Neuron (in vitro differentiated cells): ENCODE results near the gene SPX.
A peak's percentile ranks its signal among the peaks of the same experiment; 100 is the strongest.

Experiments used
- H2AFZ ChIP-seq: one replicate; pipeline ENCODE4 v1.6.1; 2013; ENCODE audit warnings: low read depth, mild to moderate bottlenecking, inconsistent platforms, low read length, moderate library complexity
- H3K27me3 ChIP-seq: one replicate; pipeline ENCODE4 v1.6.1; 2013; ENCODE audit warnings: low read length; ENCODE audit not compliant: insufficient read depth
- H3K36me3 ChIP-seq: one replicate; pipeline ENCODE4 v1.6.1; 2013; ENCODE audit warnings: low read length; ENCODE audit not compliant: insufficient read depth
- H3K4me1 ChIP-seq: one replicate; pipeline ENCODE4 v1.6.1; 2013; ENCODE audit warnings: low read length; ENCODE audit not compliant: insufficient read depth
- H3K4me3 ChIP-seq: 2 replicates; pipeline ENCODE4 v1.5.1; 2013; ENCODE audit warnings: mild to moderate bottlenecking, low read length, moderate library complexity
- H3K9me3 ChIP-seq: one replicate; pipeline ENCODE4 v1.6.1; 2013; ENCODE audit warnings: low read length

Gene SPX

GRCh38 chr12:21516281-21516680, 9.8 kb upstream of the SPX start:
- Histone ChIP-seq H3K4me1 (no peaks in the 10 kb centered on the region), H3K36me3 (peaks cover 47% of the 10 kb centered on the region), H3K27me3 (no peaks in the 10 kb centered on the region), H3K9me3 (no peaks in the 10 kb centered on the region), H3K4me3 (no peak overlapping the region), H2AFZ (no peak overlapping the region)

GRCh38 chr12:21518451-21518850, 7.6 kb upstream of the SPX start:
- no peak overlapping the region for H2AFZ ChIP-seq
- H3K27me3 ChIP-seq, result no peaks in the 10 kb centered on the region
- no peaks in the 10 kb centered on the region for H3K4me1 ChIP-seq
- no peaks in the 10 kb centered on the region for H3K9me3 ChIP-seq
- H3K4me3 ChIP-seq, result no peak overlapping the region
- H3K36me3 ChIP-seq, result peaks cover 30% of the 10 kb centered on the region

- peaks cover 2% of the 10 kb centered on the region for H3K36me3 ChIP-seq
- no peak overlapping the region for H3K4me3 ChIP-seq
- H3K27me3 ChIP-seq, result peaks cover under 1% of the 10 kb centered on the region
- H3K9me3 ChIP-seq, result no peaks in the 10 kb centered on the region
- peaks cover 3% of the 10 kb centered on the region for H3K4me1 ChIP-seq
- no peak overlapping the region for H2AFZ ChIP-seq
Measured at GRCh38 chr12:21521541-21521940, 4.6 kb upstream of the SPX start.

GRCh38 chr12:21523148-21523547, 2.9 kb upstream of the SPX start:
- Histone ChIP-seq H3K4me3 (no peak overlapping the region), H3K9me3 (no peaks in the 10 kb centered on the region), H2AFZ (no peak overlapping the region), H3K36me3 (no peaks in the 10 kb centered on the region), H3K4me1 (peaks cover 12% of the 10 kb centered on the region), H3K27me3 (peaks cover 3% of the 10 kb centered on the region)

- peak overlapping the region; percentile 73 for H3K4me3 ChIP-seq
Measured at GRCh38 chr12:21526721-21527345, 737 bp downstream of the SPX start.

GRCh38 chr12:21527451-21528180, 1.5 kb downstream of the SPX start:
- H3K4me1 ChIP-seq, result peaks cover 14% of the 10 kb centered on the region
- H3K36me3 ChIP-seq, result no peaks in the 10 kb centered on the region
- H3K9me3 ChIP-seq, result no peaks in the 10 kb centered on the region
- peak overlapping the region; percentile 73 for H3K4me3 ChIP-seq
- peaks cover 8% of the 10 kb centered on the region for H3K27me3 ChIP-seq
- H2AFZ ChIP-seq, result peak overlapping the region; percentile 100

More at GRCh38 chr12:21526721-21527345, 737 bp downstream of the SPX start:
- Histone ChIP-seq H3K9me3 (no peaks in the 10 kb centered on the region), H2AFZ (peak overlapping the region; percentile 100), H3K36me3 (no peaks in the 10 kb centered on the region), H3K4me1 (peaks cover 14% of the 10 kb centered on the region), H3K27me3 (peaks cover 8% of the 10 kb centered on the region)

- H3K27me3 ChIP-seq, result peaks cover 8% of the 10 kb centered on the region
- H3K4me3 ChIP-seq, result no peak overlapping the region
- no peaks in the 10 kb centered on the region for H3K36me3 ChIP-seq
Measured at GRCh38 chr12:21528953-21529352, 2.9 kb downstream of the SPX start.

GRCh38 chr12:21529456-21529855, 3.4 kb downstream of the SPX start:
- no peaks in the 10 kb centered on the region for H3K9me3 ChIP-seq
- H2AFZ ChIP-seq, result no peak overlapping the region
- peaks cover 14% of the 10 kb centered on the region for H3K4me1 ChIP-seq
- no peaks in the 10 kb centered on the region for H3K36me3 ChIP-seq
- H3K4me3 ChIP-seq, result no peak overlapping the region
- peaks cover 8% of the 10 kb centered on the region for H3K27me3 ChIP-seq

More at GRCh38 chr12:21528953-21529352, 2.9 kb downstream of the SPX start:
- H3K9me3 ChIP-seq, result no peaks in the 10 kb centered on the region
- H2AFZ ChIP-seq, result no peak overlapping the region
- peaks cover 14% of the 10 kb centered on the region for H3K4me1 ChIP-seq

- no peaks in the 10 kb centered on the region for H3K9me3 ChIP-seq
- H3K4me3 ChIP-seq, result no peak overlapping the region
- no peaks in the 10 kb centered on the region for H3K27me3 ChIP-seq
- H3K36me3 ChIP-seq, result no peaks in the 10 kb centered on the region
- no peaks in the 10 kb centered on the region for H3K4me1 ChIP-seq
- no peak overlapping the region for H2AFZ ChIP-seq
Measured at GRCh38 chr12:21538061-21538653, 12.1 kb downstream of the SPX start.

- Histone ChIP-seq H3K4me1 (no peaks in the 10 kb centered on the region), H3K4me3 (no peak overlapping the region), H3K27me3 (no peaks in the 10 kb centered on the region), H3K36me3 (no peaks in the 10 kb centered on the region), H3K9me3 (no peaks in the 10 kb centered on the region), H2AFZ (no peak overlapping the region)
Measured at GRCh38 chr12:21539797-21540196, 13.7 kb downstream of the SPX start.

- Histone ChIP-seq H3K9me3 (no peaks in the 10 kb centered on the region), H3K4me3 (no peak overlapping the region), H2AFZ (no peak overlapping the region), H3K4me1 (no peaks in the 10 kb centered on the region), H3K36me3 (no peaks in the 10 kb centered on the region), H3K27me3 (no peaks in the 10 kb centered on the region)
Measured at GRCh38 chr12:21541773-21542172, 15.7 kb downstream of the SPX start.

- Histone ChIP-seq H3K27me3 (no peaks in the 10 kb centered on the region), H3K9me3 (no peaks in the 10 kb centered on the region), H3K4me3 (no peak overlapping the region)
Measured at GRCh38 chr12:21542403-21542802, 16.3 kb downstream of the SPX start.

GRCh38 chr12:21543151-21543550, 17.1 kb downstream of the SPX start:
- Histone ChIP-seq H3K36me3 (no peaks in the 10 kb centered on the region), H3K4me3 (no peak overlapping the region), H3K27me3 (no peaks in the 10 kb centered on the region), H3K9me3 (no peaks in the 10 kb centered on the region), H2AFZ (no peak overlapping the region), H3K4me1 (no peaks in the 10 kb centered on the region)

More at GRCh38 chr12:21542403-21542802, 16.3 kb downstream of the SPX start:
- no peaks in the 10 kb centered on the region for H3K4me1 ChIP-seq
- no peaks in the 10 kb centered on the region for H3K36me3 ChIP-seq
- H2AFZ ChIP-seq, result no peak overlapping the region
